Choroid plexus epithelial cell (primary cell): ENCODE data around the gene CCDC85C.

Source experiments
- DNase-seq: peaks from one replicate; pipeline ENCODE4 v3.0.0-alpha.2; 2010; ENCODE audit warnings: low read depth
- H3K4me3 ChIP-seq: 2 replicates; pipeline ENCODE4 v1.5.1; 2011; ENCODE audit warnings: low read depth, mild to moderate bottlenecking, control low read depth, low read length, moderate library complexity
- CTCF ChIP-seq: conservative IDR thresholded peaks from 2 replicates; pipeline ENCODE4 v1.5.1; 2011; ENCODE audit warnings: low read depth, mild to moderate bottlenecking, control low read depth, inconsistent platforms, low read length, moderate library complexity

CCDC85C gene

GRCh38 chr14:99564256-99564925 lies 39.6 kb downstream of the CCDC85C start:
- DNase-seq, result peak; percentile 86
- no peak overlapping the region for H3K4me3 ChIP-seq
- TF ChIP-seq CTCF, result no peak

DNA sequence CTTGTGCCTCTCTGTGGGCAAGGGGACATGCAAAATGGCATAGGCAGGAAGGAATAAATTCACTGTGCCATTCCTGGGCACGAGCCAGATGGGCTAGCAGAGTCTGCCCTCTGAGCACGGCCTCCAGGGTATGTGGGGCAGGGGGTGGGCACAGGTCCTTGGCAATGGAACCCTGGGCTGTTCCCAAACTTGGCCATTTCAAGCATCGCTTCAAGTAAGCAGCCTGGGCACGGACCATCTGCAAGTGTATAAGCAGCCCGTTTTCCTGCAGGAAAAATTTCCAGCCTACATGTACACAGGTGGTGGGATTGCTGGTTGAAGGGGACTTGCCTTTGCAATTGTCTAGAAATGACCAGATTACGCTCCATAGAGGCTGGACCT lies 40.3 kb downstream of the CCDC85C start:
- DNase-seq, result no peak
- no peak overlapping the region for H3K4me3 ChIP-seq
- TF ChIP-seq CTCF, result no peak

DNA sequence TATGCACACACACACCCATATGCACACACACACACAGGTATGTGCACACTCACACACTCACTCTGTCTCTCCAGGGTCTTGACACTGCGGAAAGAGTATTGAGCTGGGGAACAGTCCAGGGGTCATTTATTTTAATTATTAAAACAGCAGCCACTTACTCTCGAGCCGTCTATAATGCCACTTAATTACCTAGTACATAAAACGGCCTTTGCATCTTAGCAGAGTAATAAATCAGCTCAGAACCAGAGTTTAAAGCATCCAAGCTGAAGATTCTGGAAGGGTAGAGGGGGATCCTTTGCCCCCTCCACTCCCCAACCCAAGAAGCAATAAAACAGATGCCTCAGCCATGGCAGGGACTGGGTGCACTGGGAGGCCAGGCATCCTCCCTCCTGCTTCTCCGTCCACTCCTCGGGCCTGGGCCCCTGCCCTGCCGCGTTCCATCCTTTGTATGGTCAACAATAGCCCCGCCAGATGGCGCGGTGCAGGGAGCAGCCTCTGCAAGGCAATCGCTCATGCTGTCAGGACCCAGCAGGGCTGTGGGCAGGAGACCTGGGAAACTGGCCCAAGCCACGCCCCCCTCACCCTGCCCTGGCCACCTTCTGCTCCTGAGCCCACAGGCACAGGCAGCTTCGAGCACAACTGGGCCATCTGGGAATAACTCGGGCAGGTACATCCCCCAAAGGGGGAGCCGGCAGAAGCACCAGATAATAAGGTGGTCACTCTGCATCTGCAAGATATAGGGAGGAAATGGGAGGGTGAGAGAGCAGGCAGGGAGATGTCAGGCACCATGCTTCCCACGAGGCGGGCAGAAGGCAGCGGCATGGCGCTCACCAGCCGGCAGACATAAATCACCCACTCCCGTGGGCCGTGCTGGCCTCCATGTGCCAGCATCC lies 40.9 kb downstream of the CCDC85C start:
- DNase-seq, result peak; percentile 76
- TF ChIP-seq CTCF, result peak; percentile 79
- no peak overlapping the region for H3K4me3 ChIP-seq

DNA sequence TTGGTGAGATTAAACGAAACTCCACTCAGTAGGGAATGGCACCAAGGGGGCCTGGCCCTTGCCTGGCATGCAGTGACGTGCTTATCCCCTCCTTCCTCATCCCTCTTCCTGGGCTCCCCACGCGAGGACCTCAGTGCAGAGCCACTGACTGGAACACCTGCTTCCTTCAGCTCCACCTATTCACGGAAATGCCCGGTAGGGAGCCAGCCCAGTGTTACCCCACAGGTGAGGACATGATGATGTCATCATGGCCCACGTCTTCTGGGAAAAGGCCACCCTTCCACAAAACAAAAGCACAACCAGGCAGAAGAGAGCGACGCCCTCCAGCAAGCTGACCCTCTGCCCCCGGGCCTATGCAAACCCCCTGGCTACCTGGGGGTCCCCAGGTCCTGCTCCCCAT lies 42.1 kb downstream of the CCDC85C start:
- no peak overlapping the region for H3K4me3 ChIP-seq
- no peak for TF ChIP-seq CTCF
- DNase-seq, result no peak

GRCh38 chr14:99560922-99561683 lies 42.9 kb downstream of the CCDC85C start:
- TF ChIP-seq CTCF, result no peak
- DNase-seq, result no peak
- no peak overlapping the region for H3K4me3 ChIP-seq

GRCh38 chr14:99560403-99560802 lies 43.6 kb downstream of the CCDC85C start:
- H3K4me3 ChIP-seq, result no peak overlapping the region
- no peak for DNase-seq
- TF ChIP-seq CTCF, result no peak
